T-helper 2 cell treated with Interferon-gamma antibody and Interleukin-4, amounts not matched to agents 5 μg/mL and 100 μg/mL, for 36 hours (primary cell): ENCODE measurements around the gene CD247.

ENCODE experiments used
- DNase-seq: peaks from one replicate; pipeline ENCODE4 v3.0.0; 2021; ENCODE audit warnings: low spot score
- H3K27ac Mint-ChIP-seq: one replicate; pipeline ENCODE4 v1.8.0; 2021; ENCODE audit warnings: mild to moderate bottlenecking, mixed read lengths
- H3K27me3 Mint-ChIP-seq: one replicate; pipeline ENCODE4 v1.8.0; 2021; ENCODE audit warnings: low read depth, mixed read lengths
- H3K36me3 Mint-ChIP-seq: one replicate; pipeline ENCODE4 v1.8.0; 2021; ENCODE audit warnings: low read depth, mixed read lengths
- H3K4me1 Mint-ChIP-seq: one replicate; pipeline ENCODE4 v1.8.0; 2021; ENCODE audit warnings: low read depth, mixed read lengths
- H3K4me3 Mint-ChIP-seq: one replicate; pipeline ENCODE4 v1.8.0; 2022; ENCODE audit warnings: mild to moderate bottlenecking, moderate library complexity, mixed read lengths
- H3K9me3 Mint-ChIP-seq: one replicate; pipeline ENCODE4 v1.8.0; 2021; ENCODE audit warnings: mixed read lengths

The CD247 gene

GRCh38 chr1:167463080-167463479 lies 55.2 kb downstream of the CD247 start:
- H3K4me1 Mint-ChIP-seq = peaks cover 12% of the 10 kb centered on the region
- H3K4me3 Mint-ChIP-seq = no peak overlapping the region
- DNase-seq = no peak
- no peaks in the 10 kb centered on the region for H3K27me3 Mint-ChIP-seq
- H3K9me3 Mint-ChIP-seq = no peaks in the 10 kb centered on the region
- H3K27ac Mint-ChIP-seq = peak overlapping the region; percentile 33
- peaks cover 38% of the 10 kb centered on the region for H3K36me3 Mint-ChIP-seq

GRCh38 chr1:167462341-167462740 lies 56.0 kb downstream of the CD247 start:
- H3K36me3 Mint-ChIP-seq = peaks cover 43% of the 10 kb centered on the region
- no peaks in the 10 kb centered on the region for H3K9me3 Mint-ChIP-seq
- H3K27me3 Mint-ChIP-seq = no peaks in the 10 kb centered on the region
- no peak overlapping the region for H3K27ac Mint-ChIP-seq
- no peak overlapping the region for H3K4me3 Mint-ChIP-seq
- no peak for DNase-seq
- peaks cover 16% of the 10 kb centered on the region for H3K4me1 Mint-ChIP-seq

GRCh38 chr1:167460836-167461235 lies 57.5 kb downstream of the CD247 start:
- H3K9me3 Mint-ChIP-seq = no peaks in the 10 kb centered on the region
- DNase-seq = no peak
- peaks cover 29% of the 10 kb centered on the region for H3K4me1 Mint-ChIP-seq
- no peaks in the 10 kb centered on the region for H3K27me3 Mint-ChIP-seq
- no peak overlapping the region for H3K4me3 Mint-ChIP-seq
- H3K27ac Mint-ChIP-seq = no peak overlapping the region
- H3K36me3 Mint-ChIP-seq = peaks cover 45% of the 10 kb centered on the region

GRCh38 chr1:167457936-167458584 lies 60.3 kb downstream of the CD247 start:
- no peaks in the 10 kb centered on the region for H3K9me3 Mint-ChIP-seq

GRCh38 chr1:167456926-167457325 lies 61.4 kb downstream of the CD247 start:
- Mint-ChIP-seq H3K27me3 (no peaks in the 10 kb centered on the region), H3K27ac (peak overlapping the region; percentile 68), H3K36me3 (peaks cover 39% of the 10 kb centered on the region), H3K9me3 (no peaks in the 10 kb centered on the region), H3K4me1 (peaks cover 42% of the 10 kb centered on the region), H3K4me3 (peak overlapping the region; percentile 84)
- DNase-seq = no peak

More at GRCh38 chr1:167457936-167458584, 60.3 kb downstream of the CD247 start:
- no peak for DNase-seq
- Mint-ChIP-seq H3K4me1 (peaks cover 36% of the 10 kb centered on the region), H3K27me3 (no peaks in the 10 kb centered on the region), H3K36me3 (peaks cover 36% of the 10 kb centered on the region), H3K4me3 (no peak overlapping the region), H3K27ac (no peak overlapping the region)

GRCh38 chr1:167456524-167456923 lies 61.8 kb downstream of the CD247 start:
- peaks cover 39% of the 10 kb centered on the region for H3K36me3 Mint-ChIP-seq
- H3K27ac Mint-ChIP-seq = peak overlapping the region; percentile 68
- peak overlapping the region; percentile 84 for H3K4me3 Mint-ChIP-seq
- H3K4me1 Mint-ChIP-seq = peaks cover 44% of the 10 kb centered on the region
- DNase-seq = no peak
- no peaks in the 10 kb centered on the region for H3K9me3 Mint-ChIP-seq
- H3K27me3 Mint-ChIP-seq = no peaks in the 10 kb centered on the region

- no peaks in the 10 kb centered on the region for H3K27me3 Mint-ChIP-seq
- peak overlapping the region; percentile 84 for H3K4me3 Mint-ChIP-seq
- H3K36me3 Mint-ChIP-seq = peaks cover 38% of the 10 kb centered on the region
- H3K9me3 Mint-ChIP-seq = no peaks in the 10 kb centered on the region
- peaks cover 45% of the 10 kb centered on the region for H3K4me1 Mint-ChIP-seq
- no peak for DNase-seq
- peak overlapping the region; percentile 64 for H3K27ac Mint-ChIP-seq
Observed at GRCh38 chr1:167455786-167456446, 62.4 kb downstream of the CD247 start.

GRCh38 chr1:167454894-167455785 lies 63.2 kb downstream of the CD247 start:
- H3K36me3 Mint-ChIP-seq = peaks cover 37% of the 10 kb centered on the region
- peak; percentile 83 for DNase-seq
- peak overlapping the region; percentile 29 for H3K27ac Mint-ChIP-seq
- no peaks in the 10 kb centered on the region for H3K27me3 Mint-ChIP-seq
- peaks cover 51% of the 10 kb centered on the region for H3K4me1 Mint-ChIP-seq
- no peaks in the 10 kb centered on the region for H3K9me3 Mint-ChIP-seq
- H3K4me3 Mint-ChIP-seq = peak overlapping the region; percentile 84

GRCh38 chr1:167454304-167454893 lies 63.9 kb downstream of the CD247 start:
- H3K36me3 Mint-ChIP-seq = peaks cover 34% of the 10 kb centered on the region
- peak overlapping the region; percentile 50 for H3K27ac Mint-ChIP-seq
- no peaks in the 10 kb centered on the region for H3K27me3 Mint-ChIP-seq
- H3K4me1 Mint-ChIP-seq = peaks cover 51% of the 10 kb centered on the region
- no peaks in the 10 kb centered on the region for H3K9me3 Mint-ChIP-seq
- DNase-seq = no peak
- peak overlapping the region; percentile 68 for H3K4me3 Mint-ChIP-seq

- peaks cover 58% of the 10 kb centered on the region for H3K4me1 Mint-ChIP-seq
- no peaks in the 10 kb centered on the region for H3K27me3 Mint-ChIP-seq
Observed at GRCh38 chr1:167453123-167453522, 65.2 kb downstream of the CD247 start.

GRCh38 chr1:167452483-167452882 lies 65.8 kb downstream of the CD247 start:
- Mint-ChIP-seq H3K4me3 (peak overlapping the region; percentile 11), H3K27me3 (no peaks in the 10 kb centered on the region), H3K9me3 (no peaks in the 10 kb centered on the region), H3K27ac (no peak overlapping the region), H3K4me1 (peaks cover 61% of the 10 kb centered on the region), H3K36me3 (peaks cover 24% of the 10 kb centered on the region)
- DNase-seq = no peak

More at GRCh38 chr1:167453123-167453522, 65.2 kb downstream of the CD247 start:
- Mint-ChIP-seq H3K36me3 (peaks cover 29% of the 10 kb centered on the region), H3K9me3 (no peaks in the 10 kb centered on the region), H3K27ac (peak overlapping the region; percentile 73), H3K4me3 (peak overlapping the region; percentile 59)
- no peak for DNase-seq

- Mint-ChIP-seq H3K4me1 (peaks cover 60% of the 10 kb centered on the region), H3K27ac (peak overlapping the region; percentile 93), H3K4me3 (peak overlapping the region; percentile 86), H3K9me3 (no peaks in the 10 kb centered on the region), H3K27me3 (no peaks in the 10 kb centered on the region), H3K36me3 (peaks cover 28% of the 10 kb centered on the region)
- DNase-seq = no peak
Observed at GRCh38 chr1:167450843-167451242, 67.5 kb downstream of the CD247 start.

GRCh38 chr1:167447521-167448136 lies 70.7 kb downstream of the CD247 start:
- Mint-ChIP-seq H3K4me3 (peak overlapping the region; percentile 78), H3K4me1 (peaks cover 65% of the 10 kb centered on the region), H3K36me3 (peaks cover 33% of the 10 kb centered on the region), H3K27me3 (no peaks in the 10 kb centered on the region), H3K27ac (peak overlapping the region; percentile 95), H3K9me3 (no peaks in the 10 kb centered on the region)
- DNase-seq = peak; percentile 81
